ENCODE results near the gene LINC00632. TPM values are rescaled to one million over a fixed set of nuclear protein-coding genes. Genes with fewer than 3 reads are reported as not detected.
A peak's percentile ranks its signal among the peaks of the same experiment; 100 is the strongest.

The LINC00632 gene
- total and polyA plus RNA-seq, 10 donors: 0.12 to 143 (median 24.7) TPM

- DNase-seq: no peak
- no peak overlapping the region for H3K27ac ChIP-seq
- no peak for TF ChIP-seq POLR2AphosphoS5 (IDR thresholded peaks at IDR 0.05)
- TF ChIP-seq POLR2A (IDR thresholded peaks at IDR 0.05): no peak
- TF ChIP-seq CTCF (IDR thresholded peaks at IDR 0.05 in 8 of 11, conservative IDR thresholded peaks at IDR 0.05 in 3 of 11): no peak
Observed at GRCh38 chrX:140711894-140712293, 2.3 kb downstream of the LINC00632 start.

GRCh38 chrX:140712413-140713173, 3.0 kb downstream of the LINC00632 start:
- no peak for DNase-seq
- H3K36me3 ChIP-seq: no peaks in the 10 kb centered on the region
- H3K4me1 ChIP-seq: no peaks in the 10 kb centered on the region
- H3K9me3 ChIP-seq: no peaks in the 10 kb centered on the region
- H3K27ac ChIP-seq: no peak overlapping the region
- intact Hi-C loops (cut with DNase I; ENCODE audit: low total_unique reads): no loop called here
- WGBS, 5 donors: 6 to 33% (median 9%) methylated on average over 10 to 16 of the region's 16 CpGs
- H3K4me3 ChIP-seq: peak overlapping the region in 1 of 8 donors; percentile 15
- TF ChIP-seq POLR2A (IDR thresholded peaks at IDR 0.05) (no peak), CTCF (IDR thresholded peaks at IDR 0.05 in 8 of 11, conservative IDR thresholded peaks at IDR 0.05 in 3 of 11) (no peak), POLR2AphosphoS5 (IDR thresholded peaks at IDR 0.05) (no peak)
- peaks cover 0 to 22% (median 4%) of the 10 kb centered on the region in 7 donors for H3K27me3 ChIP-seq (replicated peaks in 1 of 7)

More at GRCh38 chrX:140711894-140712293, 2.3 kb downstream of the LINC00632 start:
- Histone ChIP-seq H3K4me1 (no peaks in the 10 kb centered on the region), H3K9me3 (no peaks in the 10 kb centered on the region), H3K27me3 (replicated peaks in 1 of 7) (peaks cover 0 to 22% (median 4%) of the 10 kb centered on the region in 7 donors), H3K4me3 (no peak overlapping the region), H3K36me3 (no peaks in the 10 kb centered on the region)
- intact Hi-C loops (cut with DNase I; ENCODE audit: low total_unique reads): no loop called here
- 84 to 95% (median 92%) methylated on average over 4 of the region's 4 CpGs for WGBS, 5 donors

- 0 to 27% (median 4%) methylated on average over 6 of the region's 6 CpGs for WGBS, 5 donors
- H3K27me3 ChIP-seq (replicated peaks in 1 of 7): peaks cover 0 to 22% (median 4%) of the 10 kb centered on the region in 7 donors
- no peak overlapping the region for H3K27ac ChIP-seq
- intact Hi-C loops (cut with DNase I; ENCODE audit: low total_unique reads): no loop called here
- H3K36me3 ChIP-seq: no peaks in the 10 kb centered on the region
- peak overlapping the region in 1 of 8 donors; percentile 15 for H3K4me3 ChIP-seq
- no peaks in the 10 kb centered on the region for H3K9me3 ChIP-seq
- no peak for DNase-seq
- TF ChIP-seq POLR2AphosphoS5 (IDR thresholded peaks at IDR 0.05) (no peak), CTCF (IDR thresholded peaks at IDR 0.05 in 8 of 11, conservative IDR thresholded peaks at IDR 0.05 in 3 of 11) (no peak), POLR2A (IDR thresholded peaks at IDR 0.05) (no peak)
- H3K4me1 ChIP-seq: no peaks in the 10 kb centered on the region
Observed at GRCh38 chrX:140713174-140713539, 3.6 kb downstream of the LINC00632 start.

GRCh38 chrX:140715787-140716186, 6.2 kb downstream of the LINC00632 start:
- H3K4me1 ChIP-seq: no peaks in the 10 kb centered on the region
- 78 to 87% (median 81%) methylated on average over 5 of the region's 5 CpGs for WGBS, 5 donors

More at GRCh38 chrX:140715787-140716186, 6.2 kb downstream of the LINC00632 start:
- H3K27ac ChIP-seq: no peak overlapping the region
- TF ChIP-seq POLR2AphosphoS5 (IDR thresholded peaks at IDR 0.05) (no peak), CTCF (IDR thresholded peaks at IDR 0.05 in 8 of 11, conservative IDR thresholded peaks at IDR 0.05 in 3 of 11) (no peak), POLR2A (IDR thresholded peaks at IDR 0.05) (no peak)
- DNase-seq: no peak
- intact Hi-C loops (cut with DNase I; ENCODE audit: low total_unique reads): no loop called here
- peaks cover 0 to 17% (median 4%) of the 10 kb centered on the region in 7 donors for H3K27me3 ChIP-seq (replicated peaks in 1 of 7)
- H3K4me3 ChIP-seq: no peak overlapping the region
- H3K36me3 ChIP-seq: no peaks in the 10 kb centered on the region
- H3K9me3 ChIP-seq: no peaks in the 10 kb centered on the region

Measured in spleen (tissue), 11 donors.